GM12874 (cell line): ENCODE results near the gene CMA1.

Source experiments
- CTCF ChIP-seq: IDR thresholded peaks from 2 replicates; pipeline ENCODE4 v1.5.1; 2011; ENCODE audit warnings: low read depth, mild to moderate bottlenecking, control low read depth, low read length, moderate library complexity; ENCODE audit not compliant: insufficient read depth

The CMA1 gene

GRCh38 chr14:24508155-24508840, at the start of gene CMA1:
TSS of gene CMA1 (minus strand) at chr14:24508265. CDS start at chr14:24508235, 30 bp downstream.
- no peak for TF ChIP-seq CTCF

- no peak for TF ChIP-seq CTCF
Observed at GRCh38 chr14:24556756-24557155, 48.7 kb upstream of the CMA1 start.

- no peak for TF ChIP-seq CTCF
Observed at GRCh38 chr14:24542346-24542936, 34.4 kb upstream of the CMA1 start.

GRCh38 chr14:24535737-24536136, 27.7 kb upstream of the CMA1 start:
- TF ChIP-seq CTCF = no peak

GRCh38 chr14:24534286-24534685, 26.2 kb upstream of the CMA1 start:
- no peak for TF ChIP-seq CTCF

GRCh38 chr14:24518851-24519250, 10.8 kb upstream of the CMA1 start:
- TF ChIP-seq CTCF = no peak

- no peak for TF ChIP-seq CTCF
Observed at GRCh38 chr14:24514209-24514608, 6.1 kb upstream of the CMA1 start.
